ENCODE data around the gene YJEFN3.

- no peak for TF ChIP-seq L3MBTL2 (conservative IDR thresholded peaks at IDR 0.05)
- no peak for TF ChIP-seq TARDBP (IDR thresholded peaks at IDR 0.05)
- TF ChIP-seq HDGF (IDR thresholded peaks at IDR 0.05; ENCODE audit: borderline replicate concordance): no peak
- TF ChIP-seq NFRKB (IDR thresholded peaks at IDR 0.05): no peak
Measured at GRCh38 chr19:19530423-19530804, 1.7 kb downstream of the YJEFN3 start.

All from HEK293T (cell line).